Measurements from ENCODE around the gene DSE. TPM values are rescaled to one million over a fixed set of nuclear protein-coding genes. Genes with fewer than 3 reads are reported as not detected.

DSE gene
- polyA plus RNA-seq, 1 donor from 2014 or later: 15.0 TPM

GRCh38 chr6:116491610-116492330 lies 121.0 kb downstream of the DSE start:
- Histone ChIP-seq H3K4me2 (ENCODE audit: low read length) (no peak overlapping the region), H3K9ac (ENCODE audit: low read length) (no peak overlapping the region), H3K27me3 (ENCODE audit: insufficient read depth, low read depth, low read length) (no peaks in the 10 kb centered on the region), H3K9me3 (ENCODE audit: low read length) (no peaks in the 10 kb centered on the region), H3K27ac (ENCODE audit: low read length) (no peak overlapping the region), H3K4me3 (ENCODE audit: low read length) (no peak overlapping the region), H3K36me3 (ENCODE audit: insufficient read depth, low read length) (no peaks in the 10 kb centered on the region), H3K79me2 (replicated peaks; ENCODE audit: insufficient read depth, low read length) (no peaks in the 10 kb centered on the region), H3F3A (ENCODE audit: insufficient read depth, low read length, poor library complexity, severe bottlenecking) (no peaks in the 10 kb centered on the region), H2AFZ (ENCODE audit: low read depth, low read length) (no peak overlapping the region), H4K20me1 (ENCODE audit: insufficient read depth) (no peaks in the 10 kb centered on the region), H3K9me2 (ENCODE audit: insufficient read depth, low read length) (no peaks in the 10 kb centered on the region)
- TF ChIP-seq EZH2 (IDR thresholded peaks at IDR 0.05; ENCODE audit: borderline replicate concordance, insufficient read depth, low read length, poor library complexity, severe bottlenecking) (no peak), TAF1 (IDR thresholded peaks at IDR 0.05; ENCODE audit: low read depth) (no peak), POLR2AphosphoS5 (IDR thresholded peaks at IDR 0.05) (no peak), SMC3 (conservative IDR thresholded peaks at IDR 0.05; ENCODE audit: poor library complexity) (no peak), MXI1 (conservative IDR thresholded peaks at IDR 0.05; ENCODE audit: poor library complexity, severe bottlenecking) (no peak), REST (IDR thresholded peaks at IDR 0.05; ENCODE audit: borderline replicate concordance) (no peak), EP300 (conservative IDR thresholded peaks at IDR 0.05; ENCODE audit: poor library complexity, severe bottlenecking) (no peak), CTCF (IDR thresholded peaks at IDR 0.05; ENCODE audit: poor library complexity, severe bottlenecking) (no peak), RAD21 (conservative IDR thresholded peaks at IDR 0.05) (no peak)

DNA sequence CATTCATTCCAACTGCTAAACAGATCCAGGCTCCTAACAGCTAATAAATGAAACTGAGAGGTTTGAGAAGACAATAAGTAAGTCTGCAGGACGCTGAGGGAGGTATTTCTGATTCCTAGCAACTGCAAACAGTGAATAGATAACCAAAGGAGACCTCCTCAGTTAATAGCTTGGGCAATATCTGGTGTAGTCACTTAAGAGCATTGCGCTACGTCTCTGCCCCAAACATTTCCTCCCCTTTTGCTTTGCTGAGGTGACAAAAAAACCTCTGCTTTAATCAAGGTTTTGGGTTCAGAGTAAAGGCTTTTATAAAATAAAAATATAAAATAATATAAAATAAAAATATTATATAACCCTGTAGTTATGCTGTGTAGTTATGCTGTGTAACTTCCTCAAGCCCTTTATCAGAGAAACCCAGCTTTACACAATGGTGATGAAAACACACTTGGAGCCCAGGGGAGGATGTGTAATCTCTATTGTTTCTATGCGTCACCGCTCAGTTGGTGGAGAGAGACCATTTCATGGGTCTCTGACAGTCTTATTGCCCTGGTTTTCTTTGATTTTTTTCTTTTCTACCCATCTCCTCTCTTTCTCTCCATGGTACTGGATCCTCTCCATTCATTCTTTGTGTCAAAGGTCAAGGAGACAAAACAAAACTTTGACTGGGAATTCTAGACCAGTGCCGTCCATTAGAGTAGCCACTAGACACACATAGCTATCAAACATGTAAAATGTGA lies 121.8 kb downstream of the DSE start:
- Histone ChIP-seq H3F3A (ENCODE audit: insufficient read depth, low read length, poor library complexity, severe bottlenecking) (no peaks in the 10 kb centered on the region), H3K36me3 (ENCODE audit: insufficient read depth, low read length) (no peaks in the 10 kb centered on the region), H3K9ac (ENCODE audit: low read length) (no peak overlapping the region), H3K27ac (ENCODE audit: low read length) (no peak overlapping the region), H3K4me2 (ENCODE audit: low read length) (no peak overlapping the region), H3K9me2 (ENCODE audit: insufficient read depth, low read length) (no peaks in the 10 kb centered on the region), H2AFZ (ENCODE audit: low read depth, low read length) (no peak overlapping the region), H3K27me3 (ENCODE audit: insufficient read depth, low read depth, low read length) (no peaks in the 10 kb centered on the region), H4K20me1 (ENCODE audit: insufficient read depth) (no peaks in the 10 kb centered on the region), H3K9me3 (ENCODE audit: low read length) (no peaks in the 10 kb centered on the region), H3K4me3 (ENCODE audit: low read length) (no peak overlapping the region), H3K79me2 (replicated peaks; ENCODE audit: insufficient read depth, low read length) (no peaks in the 10 kb centered on the region)
- TF ChIP-seq RAD21 (conservative IDR thresholded peaks at IDR 0.05): no peak
- no peak for TF ChIP-seq EZH2 (IDR thresholded peaks at IDR 0.05; ENCODE audit: borderline replicate concordance, insufficient read depth, low read length, poor library complexity, severe bottlenecking)
- TF ChIP-seq SMC3 (conservative IDR thresholded peaks at IDR 0.05; ENCODE audit: poor library complexity): no peak
- TF ChIP-seq MXI1 (conservative IDR thresholded peaks at IDR 0.05; ENCODE audit: poor library complexity, severe bottlenecking): no peak

Other genes starting within 250 kb of the DSE start
- not detected in 2 replicates for gene COL10A1, start 244.8 kb upstream of the DSE start, polyA plus RNA-seq
- gene TSPYL4, start 116.9 kb upstream of the DSE start, polyA plus RNA-seq: 97.2 and 99.8 TPM in 2 replicates
- 79.3 and 84.8 TPM in 2 replicates for gene TSPYL1, start 91.0 kb upstream of the DSE start, polyA plus RNA-seq
- gene CALHM6, start 90.4 kb downstream of the DSE start, polyA plus RNA-seq: 12.0 and 13.9 TPM in 2 replicates
- 0.07 TPM in 1 of 2 replicates, not detected in the other for gene CALHM5, start 140.7 kb downstream of the DSE start, polyA plus RNA-seq
- gene TRAPPC3L, start 174.7 kb downstream of the DSE start, polyA plus RNA-seq: not detected in 2 replicates
- 0.66 TPM in 1 of 2 replicates, not detected in the other for gene CALHM4, start 182.8 kb downstream of the DSE start, polyA plus RNA-seq
- 70.1 and 83.3 TPM in 2 replicates for gene RWDD1, start 200.6 kb downstream of the DSE start, polyA plus RNA-seq
- gene RSPH4A, start 245.5 kb downstream of the DSE start, polyA plus RNA-seq: 10.2 and 11.0 TPM in 2 replicates

Data from neural cell (in vitro differentiated cells).